ES-I3 (cell line): ENCODE measurements around the gene ATP7A.

Experiments used
- H3K36me3 ChIP-seq: 2 replicates; pipeline ENCODE4 v1.6.1; 2013; ENCODE audit warnings: mild to moderate bottlenecking, low read length, control low read depth, moderate library complexity; ENCODE audit not compliant: insufficient read depth
- H3K4me1 ChIP-seq: 2 replicates; pipeline ENCODE4 v1.6.1; 2013; ENCODE audit warnings: mild to moderate bottlenecking, control low read depth, low read length; ENCODE audit not compliant: insufficient read depth
- H3K9ac ChIP-seq: 2 replicates; pipeline ENCODE4 v1.6.1; 2013; ENCODE audit warnings: low read depth, mild to moderate bottlenecking, low read length, moderate library complexity
- H3K9me3 ChIP-seq: 2 replicates; pipeline ENCODE4 v1.6.1; 2013; ENCODE audit warnings: mild to moderate bottlenecking, low read length, moderate library complexity; ENCODE audit not compliant: control insufficient read depth, insufficient read depth

ATP7A gene

GRCh38 chrX:77961063-77961462 lies 50.6 kb downstream of the ATP7A start:
- H3K36me3 ChIP-seq: no peaks in the 10 kb centered on the region
- no peaks in the 10 kb centered on the region for H3K9me3 ChIP-seq
- no peaks in the 10 kb centered on the region for H3K4me1 ChIP-seq
- no peak overlapping the region for H3K9ac ChIP-seq

GRCh38 chrX:77962068-77962902 lies 51.8 kb downstream of the ATP7A start:
- no peaks in the 10 kb centered on the region for H3K36me3 ChIP-seq

GRCh38 chrX:77966361-77966760 lies 55.9 kb downstream of the ATP7A start:
- no peaks in the 10 kb centered on the region for H3K36me3 ChIP-seq
- H3K9ac ChIP-seq: no peak overlapping the region
- no peaks in the 10 kb centered on the region for H3K4me1 ChIP-seq
- H3K9me3 ChIP-seq: no peaks in the 10 kb centered on the region

More at GRCh38 chrX:77962068-77962902, 51.8 kb downstream of the ATP7A start:
- no peak overlapping the region for H3K9ac ChIP-seq
- no peaks in the 10 kb centered on the region for H3K4me1 ChIP-seq
- no peaks in the 10 kb centered on the region for H3K9me3 ChIP-seq

GRCh38 chrX:77967631-77968030 lies 57.1 kb downstream of the ATP7A start:
- Histone ChIP-seq H3K4me1 (no peaks in the 10 kb centered on the region), H3K36me3 (no peaks in the 10 kb centered on the region), H3K9ac (no peak overlapping the region), H3K9me3 (no peaks in the 10 kb centered on the region)

GRCh38 chrX:77969538-77969937 lies 59.0 kb downstream of the ATP7A start, which contains the start of gene PGAM4:
PGAM4 (minus strand) TSS chrX:77969638; CDS start chrX:77969638, 0 bp downstream.
- H3K9ac ChIP-seq: no peak within 1 kb of the TSS
- H3K4me1 ChIP-seq: no peaks in the 10 kb centered on the region
- H3K36me3 ChIP-seq: no peaks in the 10 kb centered on the region
- H3K9me3 ChIP-seq: no peaks in the 10 kb centered on the region

- Histone ChIP-seq H3K36me3 (no peaks in the 10 kb centered on the region), H3K9me3 (no peaks in the 10 kb centered on the region), H3K4me1 (no peaks in the 10 kb centered on the region), H3K9ac (no peak overlapping the region)
These were observed 65.3 kb downstream of the ATP7A start for GRCh38 chrX:77975755-77976154.

GRCh38 chrX:77977095-77977494 lies 66.6 kb downstream of the ATP7A start:
- no peaks in the 10 kb centered on the region for H3K9me3 ChIP-seq
- H3K36me3 ChIP-seq: no peaks in the 10 kb centered on the region
- H3K9ac ChIP-seq: no peak overlapping the region
- H3K4me1 ChIP-seq: no peaks in the 10 kb centered on the region

- Histone ChIP-seq H3K9ac (no peak overlapping the region), H3K36me3 (no peaks in the 10 kb centered on the region), H3K9me3 (no peaks in the 10 kb centered on the region), H3K4me1 (no peaks in the 10 kb centered on the region)
These were observed 67.0 kb downstream of the ATP7A start for GRCh38 chrX:77977518-77977917.

GRCh38 chrX:77979870-77980269 lies 69.4 kb downstream of the ATP7A start:
- Histone ChIP-seq H3K9me3 (no peaks in the 10 kb centered on the region), H3K9ac (no peak overlapping the region), H3K4me1 (no peaks in the 10 kb centered on the region), H3K36me3 (no peaks in the 10 kb centered on the region)

- no peak overlapping the region for H3K9ac ChIP-seq
- H3K4me1 ChIP-seq: no peaks in the 10 kb centered on the region
- no peaks in the 10 kb centered on the region for H3K9me3 ChIP-seq
- no peaks in the 10 kb centered on the region for H3K36me3 ChIP-seq
These were observed 101.4 kb downstream of the ATP7A start for GRCh38 chrX:78011846-78012245.

- Histone ChIP-seq H3K4me1 (no peaks in the 10 kb centered on the region), H3K36me3 (no peaks in the 10 kb centered on the region; the same call in 1 of the 2 replicates), H3K9ac (no peak overlapping the region), H3K9me3 (no peaks in the 10 kb centered on the region)
These were observed 109.3 kb downstream of the ATP7A start for GRCh38 chrX:78019586-78020483.

- Histone ChIP-seq H3K4me1 (no peaks in the 10 kb centered on the region), H3K36me3 (no peaks in the 10 kb centered on the region), H3K9ac (no peak overlapping the region), H3K9me3 (no peaks in the 10 kb centered on the region)
These were observed 114.0 kb downstream of the ATP7A start for GRCh38 chrX:78024349-78025059.

- Histone ChIP-seq H3K36me3 (no peaks in the 10 kb centered on the region), H3K4me1 (no peaks in the 10 kb centered on the region)
These were observed 117.3 kb downstream of the ATP7A start for GRCh38 chrX:78027798-78028197.

GRCh38 chrX:78029663-78030062 lies 119.2 kb downstream of the ATP7A start:
- Histone ChIP-seq H3K9me3 (no peaks in the 10 kb centered on the region), H3K9ac (no peak overlapping the region)

More at GRCh38 chrX:78027798-78028197, 117.3 kb downstream of the ATP7A start:
- Histone ChIP-seq H3K9ac (no peak overlapping the region), H3K9me3 (no peaks in the 10 kb centered on the region)

More at GRCh38 chrX:78029663-78030062, 119.2 kb downstream of the ATP7A start:
- no peaks in the 10 kb centered on the region for H3K4me1 ChIP-seq
- no peaks in the 10 kb centered on the region for H3K36me3 ChIP-seq
